Left cardiac atrium (tissue), 4 donors: ENCODE measurements around the gene XXYLT1. TPM values are rescaled to one million over a fixed set of nuclear protein-coding genes. Genes with fewer than 3 reads are reported as not detected.

Experiments used
- ATAC-seq, 2 donors: fragments of 200-7000 bp; cut with Tn5 transposase; one replicate each; pipeline ENCODE4 v1.9.1; 2020; ENCODE audit warnings: mild to moderate bottlenecking in 2 of 2, moderate library complexity in 2 of 2
- DNase-seq: peaks from one replicate; pipeline ENCODE4 v3.0.0-alpha.2; 2020
- intact Hi-C, 2 donors: fragments of 100-400 bp; cut with DNase I; formaldehyde crosslinking; loops; one replicate each; pipeline versions ENCODE4 v1.14.1 to v1.15.1; 2022 to 2023
- total RNA-seq, 2 donors: library from RNA; stranded (reverse); fragmentation: NEBNext Ultra II Directional; extraction: Animal tissue kit (Norgen Biotek cat#: 25700); gene quantifications; one replicate each; pipeline ENCODE4 v1.2.1, GENCODE V29; 2021
- donor health status: DM: no; HTN: yes; CAD: no.
- donor health status: DM: no; HTN: yes; CAD: no; lungs with severe emphysema.
- donor health status: DM: yes; HTN: yes; CAD: no.
- donor health status: Dilated cardiomyopathy.

Gene XXYLT1
- total RNA-seq, 2 donors from 2014 or later: 4.2 to 8.8 TPM

DNA sequence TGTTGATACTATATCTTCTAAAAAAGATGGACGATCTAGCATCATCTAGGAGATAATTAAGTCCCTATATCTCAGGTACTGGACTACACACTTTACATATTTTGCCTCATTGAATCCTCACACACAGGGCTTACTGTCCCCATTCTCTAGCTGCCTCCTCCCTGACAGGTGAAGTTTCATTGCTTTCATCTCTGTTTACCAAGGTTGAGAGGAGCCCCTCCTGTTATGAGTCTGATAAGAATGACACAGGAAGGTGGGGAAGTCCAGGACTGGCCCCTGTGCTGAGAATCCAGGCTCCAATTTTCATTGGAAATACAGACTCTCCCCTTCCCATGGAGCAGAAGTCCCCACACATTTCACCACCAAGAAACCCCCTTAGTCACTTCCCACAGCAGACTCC, 105.2 kb downstream of the XXYLT1 start:
- no peak for ATAC-seq
- intact Hi-C loops: no loop called here
- DNase-seq: no peak

DNA sequence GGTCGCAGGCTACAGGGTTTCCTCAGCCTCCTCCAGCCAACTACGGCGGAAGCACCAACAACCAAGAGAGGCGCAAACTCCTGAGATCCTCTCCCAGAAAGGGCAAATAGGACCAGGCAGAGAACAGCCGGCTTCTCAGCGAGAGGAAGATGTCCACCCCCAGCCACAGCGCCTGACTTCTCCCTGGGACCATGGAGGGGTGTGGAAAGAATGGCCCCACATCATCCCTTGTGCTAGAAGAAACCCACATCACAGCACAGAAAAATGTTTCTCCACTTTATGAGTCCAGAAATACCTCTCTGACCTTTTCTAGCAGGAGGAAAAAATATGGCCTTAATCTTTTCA, 105.7 kb downstream of the XXYLT1 start:
- DNase-seq (no peak), ATAC-seq (no peak)
- intact Hi-C loops: no loop called here

DNA sequence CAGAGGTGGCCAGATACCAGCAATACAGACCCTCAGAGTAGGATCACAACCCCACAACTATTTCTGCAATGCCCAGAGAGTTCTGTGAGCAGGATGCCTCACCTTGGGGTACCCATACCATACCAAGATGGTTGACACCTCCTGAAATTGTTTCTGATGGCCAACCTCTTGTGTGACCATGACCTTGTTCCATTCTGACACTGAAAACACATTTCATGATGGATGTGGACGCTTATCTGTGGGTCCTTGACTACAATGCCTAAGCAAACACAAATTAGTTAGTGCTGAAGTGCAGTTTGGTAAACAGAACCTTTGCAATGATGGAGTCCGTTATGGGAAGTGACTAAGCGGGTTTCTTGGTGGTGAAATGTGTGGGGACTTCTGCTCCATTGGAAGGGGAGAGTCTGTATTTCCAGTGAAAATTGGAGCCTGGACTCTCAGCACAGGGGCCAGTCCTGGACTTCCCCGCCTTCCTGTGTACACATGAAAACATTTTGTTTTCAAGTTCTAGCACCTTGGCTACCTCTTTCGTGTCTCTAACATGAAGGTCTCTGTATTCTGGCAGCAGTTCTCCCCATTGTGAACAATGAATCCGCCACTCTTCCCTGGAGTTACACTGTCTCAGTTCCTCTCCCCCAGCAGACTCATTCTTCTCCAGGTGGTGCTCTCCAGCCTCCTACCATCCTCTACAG, 106.2 kb downstream of the XXYLT1 start:
- DNase-seq (no peak), ATAC-seq (no peak)
- intact Hi-C loops: no loop called here

DNA sequence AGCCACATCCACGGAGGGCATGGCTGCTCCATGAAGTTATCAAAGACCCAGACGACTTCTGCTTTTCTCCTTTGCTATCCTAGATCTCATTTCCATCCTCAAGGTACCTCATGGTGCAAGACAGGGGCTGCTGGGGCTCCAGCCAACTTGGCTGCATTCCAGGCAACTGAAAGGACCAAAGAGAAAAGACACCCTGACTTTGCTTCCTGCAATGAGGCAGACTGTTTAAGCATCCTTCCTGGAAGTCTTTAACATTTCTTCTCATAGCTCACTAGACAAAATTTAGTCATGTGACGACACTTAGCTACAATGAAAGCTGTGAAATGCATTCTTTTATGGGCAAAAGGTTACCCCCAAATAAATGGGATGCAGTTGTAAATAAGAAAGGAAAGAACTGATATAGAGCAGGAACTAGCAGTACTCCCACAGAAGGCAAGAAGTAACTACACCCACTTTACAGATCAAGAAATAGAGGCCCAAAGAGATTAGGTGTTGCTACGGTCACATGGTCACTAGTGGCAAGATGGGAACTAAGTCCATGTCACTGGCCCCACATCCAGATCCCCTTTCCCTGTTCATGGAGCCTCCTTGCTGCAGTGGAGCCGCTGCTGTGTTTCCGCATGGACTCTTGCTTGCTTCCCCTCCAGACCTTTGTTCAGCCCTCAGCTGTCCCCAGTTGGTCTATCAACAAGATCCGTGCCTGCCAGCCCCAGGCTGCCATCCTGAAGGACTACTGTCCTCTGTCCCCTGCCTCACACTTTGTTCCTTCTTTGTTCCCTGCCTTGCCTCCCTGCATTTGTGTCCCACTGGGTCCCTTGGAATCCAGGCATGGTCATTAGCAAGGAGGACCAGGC, 107.0 kb downstream of the XXYLT1 start:
- ATAC-seq (no peak), DNase-seq (no peak)
- intact Hi-C loops: no loop called here

DNA sequence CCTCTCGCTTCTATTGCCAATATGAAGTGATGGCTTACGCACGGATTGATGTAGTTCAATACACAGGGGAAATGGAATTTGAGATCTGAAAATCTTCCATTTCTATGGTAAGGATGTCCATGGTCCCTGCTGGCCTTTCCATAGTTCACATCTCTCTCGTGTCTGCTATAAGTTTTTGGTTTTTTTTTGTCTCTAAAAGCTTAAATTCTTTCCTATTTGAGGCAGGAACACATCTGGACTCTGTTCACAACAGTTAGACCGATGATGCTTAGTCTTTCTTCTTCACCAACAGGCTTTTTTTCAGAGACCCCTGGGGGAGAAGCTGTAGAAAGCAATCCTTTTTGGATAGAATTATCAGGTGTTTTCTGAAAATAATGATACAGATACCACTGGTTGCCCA, 108.1 kb downstream of the XXYLT1 start:
- ATAC-seq (no peak), DNase-seq (no peak)
- intact Hi-C loops: no loop called here

DNA sequence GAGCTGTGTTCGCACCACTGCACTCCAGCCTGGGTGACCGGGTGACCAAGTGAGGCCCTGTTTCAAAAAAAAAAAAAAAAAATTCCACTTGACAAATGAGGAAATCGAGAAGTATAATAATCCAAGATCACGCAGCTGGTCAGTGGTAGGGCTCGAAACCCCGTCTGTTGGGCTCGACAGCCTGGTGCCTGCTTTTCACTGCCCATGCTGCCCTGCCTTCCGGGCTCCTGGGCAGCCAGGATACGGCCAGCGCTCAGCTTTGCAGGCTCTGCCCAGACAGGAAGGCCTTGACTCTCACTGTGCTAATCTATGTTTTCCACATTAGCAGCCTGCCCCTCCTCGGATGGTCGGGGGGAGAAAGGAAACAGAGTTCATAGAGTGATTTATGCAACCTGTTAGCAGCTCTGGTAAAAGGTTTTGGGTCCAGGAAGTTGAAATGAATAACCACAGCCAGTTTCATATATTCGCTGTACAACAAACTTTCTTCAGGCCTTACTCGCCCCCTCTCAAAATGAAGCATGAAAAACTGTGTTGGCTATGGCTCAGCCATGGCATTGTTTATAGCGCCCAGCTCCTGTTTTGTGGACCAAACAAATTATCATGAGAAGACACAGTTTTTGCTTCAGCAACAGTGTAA, 108.8 kb downstream of the XXYLT1 start:
- peak; percentile 63 for DNase-seq
- peak; percentile 47 to 53 for ATAC-seq
- intact Hi-C loops: no loop called here

DNA sequence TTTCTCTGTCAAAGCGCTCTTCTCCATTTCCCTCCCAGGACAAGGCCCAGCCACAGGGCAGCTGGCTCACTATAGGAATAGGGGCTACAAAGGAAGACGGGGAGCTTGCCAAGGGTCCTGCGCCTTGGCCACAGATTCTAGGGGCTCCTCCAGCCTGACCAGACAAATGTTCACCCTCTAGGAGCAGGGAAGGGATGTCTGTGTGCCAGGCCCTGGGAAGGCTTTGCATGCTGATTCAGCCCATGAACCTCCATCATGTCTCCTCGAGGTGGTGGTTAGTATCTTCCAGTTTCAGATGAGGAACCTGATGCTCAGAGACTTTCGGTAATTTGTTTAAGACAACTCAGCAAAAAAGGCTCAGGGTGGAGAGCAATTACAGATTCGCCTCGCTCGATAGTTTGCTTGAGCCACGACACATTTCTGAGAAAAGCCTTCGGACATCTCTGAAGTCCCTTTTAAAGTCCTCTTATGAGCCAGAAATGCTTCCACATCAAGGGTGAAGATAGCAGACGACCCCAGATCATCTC, 110.0 kb downstream of the XXYLT1 start:
- DNase-seq (no peak), ATAC-seq (no peak)
- intact Hi-C loops: no loop called here

DNA sequence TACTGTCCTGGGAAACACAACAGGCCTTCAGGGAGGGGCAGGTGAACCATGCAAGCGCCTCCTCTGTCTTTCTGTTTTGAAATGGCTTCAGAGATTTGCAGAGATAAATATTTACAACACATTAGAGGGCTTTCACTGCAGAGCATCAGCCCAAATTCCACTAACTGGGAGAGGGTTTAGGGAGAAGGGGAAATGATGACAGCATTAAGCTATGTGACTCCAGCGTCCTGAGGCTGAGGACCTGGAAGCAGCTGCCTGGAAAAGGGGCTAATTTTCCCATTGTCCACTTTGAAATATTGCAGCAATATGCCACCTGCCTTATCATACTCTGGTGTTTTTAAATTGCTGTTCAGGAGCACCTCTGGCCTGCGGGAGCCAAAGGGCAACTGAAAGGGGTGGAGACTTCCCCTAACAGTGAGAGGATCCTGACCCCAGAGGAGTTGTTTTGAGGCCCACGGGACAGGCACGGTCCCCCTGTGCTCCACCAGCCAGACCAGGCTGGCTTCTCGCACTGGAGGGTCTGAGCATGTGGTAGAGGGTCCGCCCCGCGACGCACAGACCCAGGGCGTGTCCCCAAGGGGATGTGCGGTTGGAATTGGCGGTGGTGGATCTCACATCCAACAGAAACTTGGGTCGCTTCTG, 110.6 kb downstream of the XXYLT1 start:
- ATAC-seq (peak; percentile 44 to 59), DNase-seq (peak; percentile 31)
- intact Hi-C loops: no loop called here

DNA sequence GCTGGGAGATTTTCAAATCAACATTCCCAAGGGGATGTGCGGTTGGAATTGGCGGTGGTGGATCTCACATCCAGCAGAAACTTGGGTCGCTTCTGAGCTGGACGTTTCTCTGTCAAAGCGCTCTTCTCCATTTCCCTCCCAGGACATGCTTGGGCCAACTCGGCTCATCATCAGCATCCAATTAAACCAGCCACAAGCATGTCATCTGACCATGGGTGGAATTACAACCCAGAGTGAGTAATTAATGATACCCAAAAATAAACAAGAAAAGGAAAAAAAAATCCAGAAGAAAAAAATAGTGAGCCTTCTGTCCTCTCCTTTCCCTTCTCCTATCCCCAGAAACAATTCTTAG, 111.2 kb downstream of the XXYLT1 start:
- peak in 1 of 2 donors; percentile 6 for ATAC-seq
- intact Hi-C loops: loop anchor here in 1 of 2 donors (5.0 kb wide), 1 partner anchor 83 kb away; no protein-coding TSS in a partner anchor
- no peak for DNase-seq

DNA sequence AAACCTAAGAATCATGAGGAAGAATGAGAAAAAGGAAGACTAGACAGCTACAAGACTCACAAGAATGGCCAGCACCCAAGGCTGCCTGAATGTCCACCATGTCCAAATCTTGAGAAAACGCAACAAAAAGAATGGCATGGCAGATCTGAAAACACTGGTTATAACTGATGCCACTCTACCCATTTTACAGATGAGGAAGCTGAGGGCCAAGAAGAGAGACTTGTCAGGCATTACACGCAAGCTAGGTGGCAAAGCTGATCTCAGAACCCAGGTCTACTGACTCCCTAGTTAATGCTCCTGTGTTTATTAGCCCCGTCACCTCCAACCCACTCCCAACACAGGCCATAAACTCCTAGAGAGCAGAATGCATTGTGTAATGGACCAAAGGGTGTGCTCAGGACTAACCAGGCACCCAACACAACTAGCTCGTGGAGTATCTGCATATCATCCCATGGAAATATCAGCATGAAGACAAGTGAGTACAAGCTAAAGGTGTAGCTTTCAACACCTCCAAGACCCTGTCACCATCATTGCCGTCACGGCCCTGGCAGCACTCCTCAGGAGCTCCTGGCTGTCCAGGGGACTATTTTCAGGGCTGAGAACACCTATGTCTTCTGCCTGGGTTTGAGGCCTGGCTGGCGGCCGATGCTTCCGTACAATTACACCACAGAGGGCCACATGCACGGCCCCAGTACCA, 111.7 kb downstream of the XXYLT1 start:
- ATAC-seq: peak; percentile 20 to 33
- peak; percentile 55 for DNase-seq
- intact Hi-C loops: loop anchor here in 1 of 2 donors (5.0 kb wide), 1 partner anchor 83 kb away; no protein-coding TSS in a partner anchor

DNA sequence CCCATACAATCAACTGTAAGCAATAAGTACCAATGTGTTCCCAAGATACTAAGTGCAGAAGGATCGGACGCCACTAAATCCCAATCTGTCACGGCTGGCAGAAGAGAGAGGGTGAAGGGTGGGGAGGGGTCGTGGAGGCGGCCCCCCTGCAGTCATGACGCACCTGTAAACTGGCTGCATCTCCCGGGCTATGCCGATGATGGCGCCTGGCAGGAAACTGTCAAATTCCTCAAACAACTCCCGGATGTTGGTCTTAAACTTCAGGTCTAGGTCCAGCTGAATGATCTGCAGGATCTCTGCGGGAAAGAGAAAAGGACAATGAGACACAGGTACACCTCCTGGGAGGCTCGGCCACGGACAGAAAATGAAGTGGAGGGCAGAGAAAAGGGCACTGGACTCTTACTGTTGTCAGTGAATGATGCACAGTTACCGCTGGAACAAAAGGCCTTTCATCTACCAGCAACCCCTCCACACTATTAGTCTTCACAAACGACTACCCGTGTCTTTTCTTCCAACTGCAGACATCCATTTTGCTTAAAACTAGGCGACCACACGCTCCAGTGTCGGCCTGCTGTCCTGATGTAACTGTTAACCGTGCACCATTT, 114.6 kb downstream of the XXYLT1 start:
- ATAC-seq (no peak), DNase-seq (no peak)
- intact Hi-C loops: loop anchor here in 1 of 2 donors (5.0 kb wide), 1 partner anchor 86 kb away; no protein-coding TSS in a partner anchor

DNA sequence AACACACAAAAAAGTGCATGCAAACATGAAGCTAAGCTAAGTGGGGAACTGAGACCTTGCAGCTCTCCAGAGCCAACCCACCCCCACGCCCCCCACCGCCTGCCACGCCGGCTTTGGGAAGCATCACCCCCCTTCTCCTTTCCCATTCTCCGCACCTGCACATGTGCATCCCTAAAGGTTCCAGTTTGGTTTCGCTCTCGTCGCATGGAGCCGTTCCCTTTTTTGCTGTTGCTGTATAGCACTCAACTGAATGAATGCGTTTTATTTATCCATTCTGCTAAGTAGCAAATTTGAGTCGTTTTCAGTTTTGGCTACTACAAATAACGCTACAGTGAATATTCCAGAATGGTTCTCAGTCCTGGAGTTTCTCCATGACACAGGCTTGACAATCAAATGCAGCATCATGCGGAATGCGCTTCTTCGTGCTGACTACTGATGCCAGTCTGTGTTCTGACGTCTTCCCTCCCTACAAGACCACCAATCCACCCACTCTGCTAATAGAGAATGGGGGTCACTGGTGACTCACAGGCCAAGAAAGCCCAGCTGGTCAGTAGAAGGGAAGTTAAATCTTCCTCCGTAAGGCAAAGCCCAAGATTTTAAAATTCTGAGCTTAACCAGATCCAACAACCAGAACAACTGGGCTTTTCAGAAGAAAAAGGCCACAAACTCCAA, 115.3 kb downstream of the XXYLT1 start:
- intact Hi-C loops: loop anchor here in 1 of 2 donors (5.0 kb wide), 1 partner anchor 87 kb away; no protein-coding TSS in a partner anchor
- DNase-seq: no peak
- ATAC-seq: no peak

DNA sequence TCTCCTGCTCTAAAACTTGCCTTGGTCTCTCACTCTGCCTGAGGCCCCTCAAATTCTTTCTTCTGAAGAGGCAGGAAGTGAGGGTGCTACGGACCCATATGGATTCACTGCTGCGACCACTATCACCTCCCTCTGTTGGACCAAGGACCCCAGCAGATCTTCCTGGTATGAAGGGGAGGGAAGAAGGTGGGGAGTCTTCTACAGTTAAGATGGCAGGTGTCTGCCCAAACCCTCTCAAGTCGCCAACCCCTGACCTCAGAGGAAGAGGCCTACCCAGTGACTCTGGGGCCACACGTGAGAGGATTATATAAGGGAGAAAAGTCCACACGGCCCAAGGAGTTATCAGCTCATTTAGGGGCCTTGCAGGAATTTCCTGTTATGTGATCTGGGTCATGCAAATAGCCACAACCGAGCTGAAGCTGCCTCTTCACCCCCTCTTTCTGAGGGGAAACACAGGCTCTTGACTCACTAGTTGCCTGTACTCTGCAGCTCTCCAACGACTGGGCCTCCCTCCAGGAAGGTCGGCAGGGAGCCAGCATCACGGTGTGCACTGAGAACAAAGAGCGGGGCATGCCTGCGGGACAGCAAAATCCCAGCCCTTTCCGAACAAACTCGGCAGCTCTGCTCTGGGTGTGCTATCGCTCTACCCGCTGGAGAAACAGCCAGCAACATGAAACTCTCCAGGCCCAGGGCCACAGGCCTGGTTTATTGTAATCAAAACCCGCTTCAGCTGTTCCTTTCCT, 116.0 kb downstream of the XXYLT1 start:
- peak; percentile 52 to 58 for ATAC-seq
- intact Hi-C loops: loop anchor here in 1 of 2 donors (5.0 kb wide), 1 partner anchor 87 kb away; no protein-coding TSS in a partner anchor
- DNase-seq: peak; percentile 89

DNA sequence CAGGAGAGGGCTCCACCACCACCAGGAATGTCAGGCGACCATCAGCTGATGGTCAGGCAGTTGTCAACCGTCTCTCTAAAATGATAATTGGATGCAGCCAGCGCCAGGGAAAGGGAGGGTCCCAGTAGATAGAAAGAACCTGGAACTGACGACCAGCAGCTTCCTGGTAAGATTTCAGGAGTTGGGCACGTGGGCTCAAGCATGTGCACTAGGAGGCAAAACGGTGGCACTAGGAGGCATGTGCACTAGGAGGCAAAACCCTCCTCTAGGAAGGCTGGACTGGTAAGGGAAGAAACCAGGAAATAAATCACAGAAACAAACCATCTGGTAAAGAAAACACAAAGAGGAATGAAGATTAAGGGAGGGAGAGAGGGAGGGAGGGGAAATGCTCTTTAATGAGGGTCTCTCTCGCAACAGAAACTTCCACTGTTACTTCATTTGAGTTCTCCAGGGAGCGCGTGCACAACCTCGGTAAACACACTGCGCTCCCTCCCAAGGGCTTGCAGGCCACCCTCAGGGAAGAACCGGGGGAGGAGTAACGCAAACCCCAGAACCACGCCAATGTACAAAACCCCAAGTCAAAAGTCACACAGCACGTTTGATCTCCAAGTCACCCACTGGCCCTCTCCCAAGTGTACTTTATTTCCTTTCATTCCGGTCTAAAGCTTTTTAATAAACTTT, 116.7 kb downstream of the XXYLT1 start:
- DNase-seq: no peak
- no peak for ATAC-seq
- intact Hi-C loops: no loop called here

DNA sequence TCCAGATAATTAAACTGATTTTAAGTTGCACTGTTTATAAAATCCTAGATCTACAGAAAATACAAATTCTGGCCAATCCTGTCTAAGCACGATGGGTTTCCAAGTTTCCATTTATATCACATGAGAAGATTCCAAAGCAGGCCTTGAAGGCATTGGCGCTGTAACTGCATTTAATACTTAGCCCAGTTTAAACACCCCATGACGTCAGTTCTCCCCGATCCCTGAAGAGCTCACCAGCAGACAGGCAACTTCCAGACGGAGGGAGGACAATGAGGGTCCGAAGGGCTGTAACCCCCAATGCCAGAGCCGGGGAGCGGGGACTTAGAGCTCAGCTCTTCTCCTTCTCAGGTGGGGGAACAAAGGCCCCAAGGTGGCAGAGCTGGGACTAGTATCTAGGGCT, 117.3 kb downstream of the XXYLT1 start:
- ATAC-seq (no peak), DNase-seq (no peak)
- intact Hi-C loops: no loop called here

DNA sequence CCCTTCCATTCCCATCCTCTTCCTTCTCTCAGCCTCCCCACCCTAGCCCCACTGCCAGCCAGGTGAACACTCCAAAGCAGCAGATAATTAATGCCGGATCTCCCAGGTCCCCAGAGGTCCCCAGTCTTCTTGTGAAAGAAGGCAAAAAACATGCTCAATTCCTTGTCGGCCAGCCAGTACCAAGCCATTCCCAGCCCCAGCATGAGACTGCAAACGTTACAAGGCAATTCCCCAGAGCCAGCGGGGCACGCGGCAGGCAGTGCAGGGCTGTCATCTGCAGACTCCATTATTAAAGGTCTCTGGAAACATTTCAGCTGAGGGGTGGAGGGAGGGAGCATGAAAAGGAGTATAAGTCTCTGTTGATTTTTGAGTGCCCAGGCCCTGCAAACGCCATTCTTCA, 117.8 kb downstream of the XXYLT1 start:
- no peak for DNase-seq
- peak in 1 of 2 donors; percentile 34 for ATAC-seq

More for the DNA sequence above, 117.8 kb downstream of the XXYLT1 start:
- intact Hi-C loops: no loop called here
